Mesendoderm (in vitro differentiated cells): ENCODE data around the gene CAMTA1.

ENCODE experiments used
- DNase-seq: peaks from one replicate; pipeline ENCODE4 v3.0.0; 2013
- H2AK5ac ChIP-seq: 2 replicates; pipeline ENCODE4 v1.6.1; 2013; ENCODE audit warnings: low read length, inconsistent platforms
- H2BK120ac ChIP-seq: 2 replicates; pipeline ENCODE4 v1.6.1; 2013; ENCODE audit warnings: low read depth, mild to moderate bottlenecking, low read length, moderate library complexity, mixed read lengths
- H2BK15ac ChIP-seq: replicated peaks from 2 replicates; pipeline ENCODE4 v1.6.1; 2013; ENCODE audit warnings: low read depth, mild to moderate bottlenecking, moderate library complexity
- H2BK5ac ChIP-seq: 2 replicates; pipeline ENCODE4 v1.6.1; 2013; ENCODE audit warnings: low read length, inconsistent platforms
- H3K18ac ChIP-seq: 2 replicates; pipeline ENCODE4 v1.6.1; 2013; ENCODE audit warnings: mild to moderate bottlenecking, low read length, mixed read lengths
- H3K23ac ChIP-seq: one replicate; pipeline ENCODE4 v1.6.1; 2013; ENCODE audit warnings: low read length
- H3K27ac ChIP-seq: 2 replicates; pipeline ENCODE4 v1.5.1; 2013; ENCODE audit warnings: low read depth, mild to moderate bottlenecking, inconsistent platforms, low read length, moderate library complexity
- H3K27me3 ChIP-seq: 2 replicates; pipeline ENCODE4 v1.6.1; 2013; ENCODE audit warnings: low read length, control low read depth, mild to moderate bottlenecking, inconsistent platforms; ENCODE audit not compliant: insufficient read depth, poor library complexity
- H3K36me3 ChIP-seq: 2 replicates; pipeline ENCODE4 v1.6.1; 2013; ENCODE audit warnings: low read length, inconsistent platforms; ENCODE audit not compliant: control insufficient read depth, insufficient read depth
- H3K4ac ChIP-seq: one replicate; pipeline ENCODE4 v1.6.1; 2013; ENCODE audit warnings: low read depth, mild to moderate bottlenecking, low read length, moderate library complexity
- H3K4me1 ChIP-seq: 2 replicates; pipeline ENCODE4 v1.6.1; 2013; ENCODE audit warnings: low read depth, low read length, inconsistent platforms; ENCODE audit not compliant: control insufficient read depth
- H3K4me2 ChIP-seq: 2 replicates; pipeline ENCODE4 v1.6.1; 2013; ENCODE audit warnings: low read length
- H3K4me3 ChIP-seq: 2 replicates; pipeline ENCODE4 v1.5.1; 2013; ENCODE audit warnings: mild to moderate bottlenecking, low read length
- H3K56ac ChIP-seq: one replicate; pipeline ENCODE4 v1.6.1; 2013; ENCODE audit warnings: low read length
- H3K79me1 ChIP-seq: 2 replicates; pipeline ENCODE4 v1.6.1; 2013; ENCODE audit warnings: low read length, inconsistent platforms
- H3K79me2 ChIP-seq: 2 replicates; pipeline ENCODE4 v1.6.1; 2013; ENCODE audit warnings: mild to moderate bottlenecking, low read length; ENCODE audit not compliant: control insufficient read depth, insufficient read depth
- H3K9ac ChIP-seq: 2 replicates; pipeline ENCODE4 v1.6.1; 2013; ENCODE audit warnings: low read length, inconsistent platforms
- H4K5ac ChIP-seq: one replicate; pipeline ENCODE4 v1.6.1; 2013; ENCODE audit warnings: low read length
- H4K8ac ChIP-seq: one replicate; pipeline ENCODE4 v1.6.1; 2013; ENCODE audit warnings: low read depth, mild to moderate bottlenecking, control low read depth, low read length, moderate library complexity
- WGBS: extraction: QIAGEN DNeasy Blood & Tissue Kit; methylation state at CpG from one replicate; pipeline ENCODE4 v1.1.7; 2013; ENCODE audit warnings: low lambda C conversion rate, missing lambda C conversion rate; ENCODE audit not compliant: insufficient coverage; ENCODE audit errors: extremely low coverage; 5-methylcytosine and 5-hydroxymethylcytosine counted together

Gene CAMTA1

GRCh38 chr1:7549277-7550161 lies 764.3 kb downstream of the CAMTA1 start:
- Histone ChIP-seq H3K27ac (no peak overlapping the region), H3K79me1 (no peaks in the 10 kb centered on the region), H2BK120ac (no peak overlapping the region), H2AK5ac (no peak overlapping the region), H3K4ac (no peak overlapping the region), H4K8ac (no peak overlapping the region), H4K5ac (no peak overlapping the region), H3K36me3 (no peaks in the 10 kb centered on the region), H3K4me3 (no peak overlapping the region), H3K23ac (no peak overlapping the region), H3K9ac (no peak overlapping the region), H3K56ac (no peak overlapping the region), H2BK5ac (no peak overlapping the region), H3K79me2 (no peaks in the 10 kb centered on the region), H3K27me3 (no peaks in the 10 kb centered on the region), H2BK15ac (no peak overlapping the region), H3K18ac (peak overlapping the region; percentile 53), H3K4me1 (peaks cover 3% of the 10 kb centered on the region), H3K4me2 (no peak overlapping the region)
- DNase-seq: peak; percentile 80
- WGBS: no CpG with 5 or more reads among the region's 10 CpGs

- no peaks in the 10 kb centered on the region for H3K36me3 ChIP-seq
- H3K56ac ChIP-seq: no peak overlapping the region
- H3K9ac ChIP-seq: no peak overlapping the region
- H3K4me3 ChIP-seq: no peak overlapping the region
- H2AK5ac ChIP-seq: no peak overlapping the region
- DNase-seq: peak; percentile 37
- H4K8ac ChIP-seq: no peak overlapping the region
- H3K79me1 ChIP-seq: no peaks in the 10 kb centered on the region
- H3K4me2 ChIP-seq: no peak overlapping the region
- H3K4ac ChIP-seq: no peak overlapping the region
- H3K27ac ChIP-seq: no peak overlapping the region
- no peak overlapping the region for H2BK15ac ChIP-seq
- H2BK120ac ChIP-seq: no peak overlapping the region
- WGBS: no CpG with 5 or more reads among the region's 8 CpGs
- H2BK5ac ChIP-seq: no peak overlapping the region
- H3K23ac ChIP-seq: no peak overlapping the region
- no peaks in the 10 kb centered on the region for H3K27me3 ChIP-seq
- no peaks in the 10 kb centered on the region for H3K79me2 ChIP-seq
- H3K18ac ChIP-seq: no peak overlapping the region
- peaks cover 5% of the 10 kb centered on the region for H3K4me1 ChIP-seq
- no peak overlapping the region for H4K5ac ChIP-seq
Measured at GRCh38 chr1:7550261-7550865, 765.1 kb downstream of the CAMTA1 start.

GRCh38 chr1:7550981-7551380 lies 765.7 kb downstream of the CAMTA1 start:
- no peak overlapping the region for H3K4me3 ChIP-seq
- no CpG with 5 or more reads among the region's 6 CpGs for WGBS
- no peak overlapping the region for H2BK5ac ChIP-seq
- H4K8ac ChIP-seq: no peak overlapping the region
- no peak overlapping the region for H3K4me2 ChIP-seq
- H3K23ac ChIP-seq: no peak overlapping the region
- H3K56ac ChIP-seq: no peak overlapping the region
- no peaks in the 10 kb centered on the region for H3K79me2 ChIP-seq
- no peak overlapping the region for H3K18ac ChIP-seq
- no peak overlapping the region for H2BK15ac ChIP-seq
- peaks cover 5% of the 10 kb centered on the region for H3K4me1 ChIP-seq
- no peak overlapping the region for H3K4ac ChIP-seq
- no peak overlapping the region for H4K5ac ChIP-seq
- no peak overlapping the region for H3K27ac ChIP-seq
- H2AK5ac ChIP-seq: no peak overlapping the region
- no peak for DNase-seq
- no peak overlapping the region for H3K9ac ChIP-seq
- no peak overlapping the region for H2BK120ac ChIP-seq
- no peaks in the 10 kb centered on the region for H3K79me1 ChIP-seq
- no peaks in the 10 kb centered on the region for H3K36me3 ChIP-seq
- no peaks in the 10 kb centered on the region for H3K27me3 ChIP-seq

GRCh38 chr1:7551442-7551841 lies 766.2 kb downstream of the CAMTA1 start:
- Histone ChIP-seq H4K8ac (no peak overlapping the region), H3K56ac (no peak overlapping the region), H3K4me3 (no peak overlapping the region), H2AK5ac (no peak overlapping the region), H3K79me2 (no peaks in the 10 kb centered on the region), H3K79me1 (no peaks in the 10 kb centered on the region), H4K5ac (no peak overlapping the region), H3K4me2 (no peak overlapping the region), H3K4ac (no peak overlapping the region), H3K36me3 (no peaks in the 10 kb centered on the region), H3K23ac (no peak overlapping the region), H2BK15ac (no peak overlapping the region), H3K4me1 (peaks cover 5% of the 10 kb centered on the region), H3K27ac (no peak overlapping the region), H2BK5ac (no peak overlapping the region), H3K27me3 (no peaks in the 10 kb centered on the region), H3K9ac (no peak overlapping the region), H3K18ac (no peak overlapping the region), H2BK120ac (no peak overlapping the region)
- WGBS: no CpG with 5 or more reads among the region's 8 CpGs
- DNase-seq: peak; percentile 27

- Histone ChIP-seq H2BK15ac (no peak overlapping the region), H4K8ac (no peak overlapping the region), H3K36me3 (no peaks in the 10 kb centered on the region), H3K4me3 (no peak overlapping the region), H3K9ac (no peak overlapping the region), H3K79me1 (no peaks in the 10 kb centered on the region), H3K4me1 (peaks cover 5% of the 10 kb centered on the region), H3K27me3 (no peaks in the 10 kb centered on the region), H3K56ac (no peak overlapping the region), H3K27ac (no peak overlapping the region), H3K79me2 (no peaks in the 10 kb centered on the region), H2BK5ac (no peak overlapping the region), H3K4ac (no peak overlapping the region), H3K4me2 (no peak overlapping the region), H3K23ac (no peak overlapping the region), H3K18ac (no peak overlapping the region), H2BK120ac (no peak overlapping the region), H4K5ac (no peak overlapping the region), H2AK5ac (no peak overlapping the region)
- no peak for DNase-seq
- WGBS: no CpG with 5 or more reads among the region's 9 CpGs
Measured at GRCh38 chr1:7552402-7552801, 767.1 kb downstream of the CAMTA1 start.
